Measurements from ENCODE around the gene FTCD.

GRCh38 chr21:46171996-46172862, 16.9 kb upstream of the FTCD start:
- TF ChIP-seq CTCF (conservative IDR thresholded peaks at IDR 0.05 in 1 of 2, IDR thresholded peaks at IDR 0.05 in 1 of 2; ENCODE audit: extremely low read depth in 1 of 2, insufficient read depth in 1 of 2, low read depth in 1 of 2, low read length in 2 of 2) (no peak), EZH2 (IDR thresholded peaks at IDR 0.05; ENCODE audit: borderline replicate concordance, low read length) (no peak)

Data from mammary epithelial cell (primary cell).